Placental pericyte (primary cell): Measurements from ENCODE around the gene AKIP1. TPM values are rescaled to one million over a fixed set of nuclear protein-coding genes. Genes with fewer than 3 reads are reported as not detected.

Experiments used
- small RNA-seq: library from RNA; depleted of rRNA; stranded (forward); fragments of <200 nt; gene quantifications from one replicate; pipeline ENCODE3, GENCODE V24; 2012; ENCODE audit warnings: low replicate concordance
- total RNA-seq: library from RNA; depleted of rRNA; stranded (reverse); fragments of >200 nt; gene quantifications from 2 replicates; pipeline ENCODE4 v1.2.3, GENCODE V29; 2012

Gene AKIP1, protein sequence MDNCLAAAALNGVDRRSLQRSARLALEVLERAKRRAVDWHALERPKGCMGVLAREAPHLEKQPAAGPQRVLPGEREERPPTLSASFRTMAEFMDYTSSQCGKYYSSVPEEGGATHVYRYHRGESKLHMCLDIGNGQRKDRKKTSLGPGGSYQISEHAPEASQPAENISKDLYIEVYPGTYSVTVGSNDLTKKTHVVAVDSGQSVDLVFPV
- 28.7 and 54.8 TPM in 2 replicates for total RNA-seq

DNA sequence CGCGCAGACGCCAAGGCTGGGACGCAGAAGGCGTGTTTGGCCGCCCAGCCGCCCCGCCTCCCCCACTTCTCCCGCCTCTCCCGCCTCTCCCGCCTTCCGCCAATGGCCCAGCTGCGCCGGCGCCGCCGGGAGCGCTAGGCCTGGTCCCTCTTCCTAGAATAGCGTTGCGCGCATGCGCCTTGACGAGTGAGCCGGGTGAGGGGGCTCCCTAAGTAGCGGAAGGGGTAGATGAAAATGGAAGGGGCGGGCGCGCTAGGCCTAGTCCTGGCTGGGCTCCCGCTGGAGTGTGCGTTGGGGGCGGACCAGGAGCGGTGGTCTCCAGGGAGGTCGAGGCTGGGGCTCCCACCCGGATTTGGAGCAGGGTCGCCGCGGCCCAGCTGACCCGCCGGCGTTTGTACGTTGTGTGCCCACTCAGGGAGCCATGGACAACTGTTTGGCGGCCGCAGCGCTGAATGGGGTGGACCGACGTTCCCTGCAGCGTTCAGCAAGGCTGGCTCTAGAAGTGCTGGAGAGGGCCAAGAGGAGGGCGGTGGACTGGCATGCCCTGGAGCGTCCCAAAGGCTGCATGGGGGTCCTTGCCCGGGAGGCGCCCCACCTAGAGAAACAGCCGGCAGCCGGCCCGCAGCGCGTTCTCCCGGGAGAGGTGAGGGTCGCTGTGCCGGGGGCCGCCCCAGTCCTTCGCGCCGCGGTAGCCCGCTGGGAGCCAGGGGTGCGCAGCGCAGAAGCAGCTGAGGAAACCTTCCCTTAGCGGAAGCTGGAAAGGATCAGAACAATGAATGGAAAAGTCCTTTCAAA is at the start of gene AKIP1:
Gene AKIP1 (plus strand): TSS at position 161 of the 795 bp plus-strand sequence. CDS start 261 bp downstream, at position 422.

GRCh38 chr11:8932564-8933180 is 21.7 kb downstream of the AKIP1 start, which contains the start of gene C11orf16:
TSS of gene C11orf16 (minus strand) at chr11:8932947. CDS start at chr11:8932308, 639 bp downstream.

GRCh38 chr11:8942518-8943066 is 31.6 kb downstream of the AKIP1 start, which contains the start of gene ASCL3:
TSS of gene ASCL3 (minus strand) at chr11:8943016. CDS start at chr11:8938161, 4,855 bp downstream.

GRCh38 chr11:8964324-8965320 is 53.6 kb downstream of the AKIP1 start, which contains the start of gene TMEM9B:
TSS of gene TMEM9B (minus strand) at chr11:8964442. CDS start at chr11:8964313, 129 bp downstream.

Small RNAs within 50 kb of the gene (small RNA-seq; reads per million reads assigned to genes)
- not detected for gene RF00019

Other genes starting within 250 kb of the AKIP1 start
- 7.4 and 9.7 TPM in 2 replicates for gene TRIM66, start 228.5 kb upstream of the AKIP1 start, total RNA-seq
- gene RPL27A, start 228.4 kb upstream of the AKIP1 start, total RNA-seq, result 423 and 748 TPM in 2 replicates
- not detected in 2 replicates for gene C11orf16, start 21.8 kb downstream of the AKIP1 start, total RNA-seq
- not detected in 2 replicates for gene ASCL3, start 31.8 kb downstream of the AKIP1 start, total RNA-seq
- gene TMEM9B, start 53.3 kb downstream of the AKIP1 start, total RNA-seq, result 22.5 and 52.3 TPM in 2 replicates
- gene NRIP3, start 92.8 kb downstream of the AKIP1 start, total RNA-seq, result 6.1 and 43.1 TPM in 2 replicates
- 0.86 and 2.6 TPM in 2 replicates for gene SCUBE2, start 180.4 kb downstream of the AKIP1 start, total RNA-seq